Measurements from ENCODE around the gene TBX1.

TBX1 gene

GRCh38 chr22:19753996-19754700 lies 6.4 kb upstream of the TBX1 start:
- Histone ChIP-seq H3K27ac (ENCODE audit: insufficient read depth, low read depth, low read length, poor library complexity, severe bottlenecking) (no peak overlapping the region), H3K4me3 (ENCODE audit: insufficient read depth, low read depth, low read length) (no peak overlapping the region), H3K9me3 (ENCODE audit: control insufficient read depth, low read length) (no peaks in the 10 kb centered on the region), H3K36me3 (ENCODE audit: control insufficient read depth, insufficient read depth, low read length) (no peaks in the 10 kb centered on the region), H3K4me1 (ENCODE audit: control insufficient read depth, insufficient read depth, low read length) (peaks cover 50% of the 10 kb centered on the region), H3K27me3 (ENCODE audit: control insufficient read depth, insufficient read depth, low read length, poor library complexity, severe bottlenecking) (peaks cover 75% of the 10 kb centered on the region)
- 81 to 82% methylated on average over 14 of the region's 14 CpGs for WGBS, 2 experiments

GRCh38 chr22:19754701-19755144 lies 5.9 kb upstream of the TBX1 start:
- Histone ChIP-seq H3K9me3 (ENCODE audit: control insufficient read depth, low read length) (no peaks in the 10 kb centered on the region), H3K27ac (ENCODE audit: insufficient read depth, low read depth, low read length, poor library complexity, severe bottlenecking) (no peak overlapping the region), H3K4me3 (ENCODE audit: insufficient read depth, low read depth, low read length) (no peak overlapping the region), H3K27me3 (ENCODE audit: control insufficient read depth, insufficient read depth, low read length, poor library complexity, severe bottlenecking) (peaks cover 81% of the 10 kb centered on the region), H3K4me1 (ENCODE audit: control insufficient read depth, insufficient read depth, low read length) (peaks cover 50% of the 10 kb centered on the region), H3K36me3 (ENCODE audit: control insufficient read depth, insufficient read depth, low read length) (no peaks in the 10 kb centered on the region)
- 36 to 40% methylated on average over 14 of the region's 14 CpGs for WGBS, 2 experiments

- Histone ChIP-seq H3K4me3 (ENCODE audit: insufficient read depth, low read depth, low read length) (no peak overlapping the region), H3K27me3 (ENCODE audit: control insufficient read depth, insufficient read depth, low read length, poor library complexity, severe bottlenecking) (peaks cover 86% of the 10 kb centered on the region), H3K9me3 (ENCODE audit: control insufficient read depth, low read length) (no peaks in the 10 kb centered on the region), H3K27ac (ENCODE audit: insufficient read depth, low read depth, low read length, poor library complexity, severe bottlenecking) (no peak overlapping the region), H3K36me3 (ENCODE audit: control insufficient read depth, insufficient read depth, low read length) (no peaks in the 10 kb centered on the region), H3K4me1 (ENCODE audit: control insufficient read depth, insufficient read depth, low read length) (peaks cover 50% of the 10 kb centered on the region)
- 1 to 2% methylated on average over 59 of the region's 59 CpGs for WGBS, 2 experiments
Measured at GRCh38 chr22:19755145-19755710, 5.3 kb upstream of the TBX1 start.

GRCh38 chr22:19755722-19756287 lies 4.8 kb upstream of the TBX1 start:
- no peaks in the 10 kb centered on the region for H3K9me3 ChIP-seq (ENCODE audit: control insufficient read depth, low read length)
- H3K27ac ChIP-seq (ENCODE audit: insufficient read depth, low read depth, low read length, poor library complexity, severe bottlenecking) = no peak overlapping the region
- H3K4me1 ChIP-seq (ENCODE audit: control insufficient read depth, insufficient read depth, low read length) = peaks cover 45% of the 10 kb centered on the region
- 5 to 6% methylated on average over 26 of the region's 26 CpGs for WGBS, 2 experiments
- H3K4me3 ChIP-seq (ENCODE audit: insufficient read depth, low read depth, low read length) = no peak overlapping the region
- peaks cover 91% of the 10 kb centered on the region for H3K27me3 ChIP-seq (ENCODE audit: control insufficient read depth, insufficient read depth, low read length, poor library complexity, severe bottlenecking)
- no peaks in the 10 kb centered on the region for H3K36me3 ChIP-seq (ENCODE audit: control insufficient read depth, insufficient read depth, low read length)

- Histone ChIP-seq H3K4me1 (ENCODE audit: control insufficient read depth, insufficient read depth, low read length) (peaks cover 39% of the 10 kb centered on the region), H3K9me3 (ENCODE audit: control insufficient read depth, low read length) (no peaks in the 10 kb centered on the region), H3K27ac (ENCODE audit: insufficient read depth, low read depth, low read length, poor library complexity, severe bottlenecking) (no peak overlapping the region), H3K36me3 (ENCODE audit: control insufficient read depth, insufficient read depth, low read length) (no peaks in the 10 kb centered on the region), H3K27me3 (ENCODE audit: control insufficient read depth, insufficient read depth, low read length, poor library complexity, severe bottlenecking) (peaks cover 98% of the 10 kb centered on the region), H3K4me3 (ENCODE audit: insufficient read depth, low read depth, low read length) (no peak overlapping the region)
- WGBS, 2 experiments = 3 to 4% methylated on average over 76 of the region's 76 CpGs
Measured at GRCh38 chr22:19756288-19757128, 4.1 kb upstream of the TBX1 start.

GRCh38 chr22:19757140-19757984 lies 3.2 kb upstream of the TBX1 start:
- no peaks in the 10 kb centered on the region for H3K9me3 ChIP-seq (ENCODE audit: control insufficient read depth, low read length)
- no peak overlapping the region for H3K4me3 ChIP-seq (ENCODE audit: insufficient read depth, low read depth, low read length)
- no peaks in the 10 kb centered on the region for H3K36me3 ChIP-seq (ENCODE audit: control insufficient read depth, insufficient read depth, low read length)
- 18 to 19% methylated on average over 16 of the region's 16 CpGs for WGBS, 2 experiments
- peaks cover 99% of the 10 kb centered on the region for H3K27me3 ChIP-seq (ENCODE audit: control insufficient read depth, insufficient read depth, low read length, poor library complexity, severe bottlenecking)
- H3K4me1 ChIP-seq (ENCODE audit: control insufficient read depth, insufficient read depth, low read length) = peaks cover 38% of the 10 kb centered on the region
- H3K27ac ChIP-seq (ENCODE audit: insufficient read depth, low read depth, low read length, poor library complexity, severe bottlenecking) = no peak overlapping the region

- H3K27me3 ChIP-seq (ENCODE audit: control insufficient read depth, insufficient read depth, low read length, poor library complexity, severe bottlenecking) = peaks cover 99% of the 10 kb centered on the region
- H3K36me3 ChIP-seq (ENCODE audit: control insufficient read depth, insufficient read depth, low read length) = no peaks in the 10 kb centered on the region
- no peak overlapping the region for H3K27ac ChIP-seq (ENCODE audit: insufficient read depth, low read depth, low read length, poor library complexity, severe bottlenecking)
- H3K4me3 ChIP-seq (ENCODE audit: insufficient read depth, low read depth, low read length) = no peak overlapping the region
- H3K4me1 ChIP-seq (ENCODE audit: control insufficient read depth, insufficient read depth, low read length) = peaks cover 38% of the 10 kb centered on the region
- H3K9me3 ChIP-seq (ENCODE audit: control insufficient read depth, low read length) = no peaks in the 10 kb centered on the region
- WGBS, 2 experiments = 19 to 22% methylated on average over 43 of the region's 43 CpGs
Measured at GRCh38 chr22:19757985-19758895, 2.3 kb upstream of the TBX1 start.

- no peaks in the 10 kb centered on the region for H3K36me3 ChIP-seq (ENCODE audit: control insufficient read depth, insufficient read depth, low read length)
- WGBS, 2 experiments = 7 to 8% methylated on average over 21 of the region's 21 CpGs
- no peak overlapping the region for H3K4me3 ChIP-seq (ENCODE audit: insufficient read depth, low read depth, low read length)
- peaks cover 99% of the 10 kb centered on the region for H3K27me3 ChIP-seq (ENCODE audit: control insufficient read depth, insufficient read depth, low read length, poor library complexity, severe bottlenecking)
- H3K9me3 ChIP-seq (ENCODE audit: control insufficient read depth, low read length) = no peaks in the 10 kb centered on the region
- H3K27ac ChIP-seq (ENCODE audit: insufficient read depth, low read depth, low read length, poor library complexity, severe bottlenecking) = no peak overlapping the region
- peaks cover 38% of the 10 kb centered on the region for H3K4me1 ChIP-seq (ENCODE audit: control insufficient read depth, insufficient read depth, low read length)
Measured at GRCh38 chr22:19758896-19759426, 1.6 kb upstream of the TBX1 start.
